WTC11 (cell line): ENCODE results near the gene MESP2. TPM values are rescaled to one million over a fixed set of nuclear protein-coding genes. Genes with fewer than 3 reads are reported as not detected.

ENCODE experiments used
- ATAC-seq: fragments of 200-7000 bp; cut with Tn5 transposase; 2 replicates; pipeline ENCODE4 v1.10.0; 2021; ENCODE audit warnings: mild to moderate bottlenecking, moderate library complexity
- CTCF ChIA-PET: fragments of 300-600 bp; sonication (Branson Sonifier 250); formaldehyde crosslinking; loops from one replicate; lab custom pipeline; 2021; ENCODE audit warnings: antibody characterized with exemption; lab: Charles Lee
- POLR2A ChIA-PET: fragments of 350-600 bp; sonication (Branson Sonifier 250); formaldehyde crosslinking; loops from one replicate; lab custom pipeline; 2021; ENCODE audit warnings: antibody characterized with exemption; lab: Charles Lee
- DNase-seq: peaks from one replicate; pipeline ENCODE4 v3.0.0; 2021; ENCODE audit warnings: low spot score
- H3K27ac Mint-ChIP-seq: 2 replicates; pipeline ENCODE4 v1.8.0; 2021; ENCODE audit warnings: mixed read lengths
- H3K27me3 Mint-ChIP-seq: 2 replicates; pipeline ENCODE4 v1.8.0; 2021; ENCODE audit warnings: low read depth, mild to moderate bottlenecking, moderate library complexity, mixed read lengths
- H3K36me3 Mint-ChIP-seq: 2 replicates; pipeline ENCODE4 v1.8.0; 2021; ENCODE audit warnings: mixed read lengths
- H3K4me1 Mint-ChIP-seq: 2 replicates; pipeline ENCODE4 v1.8.0; 2022; ENCODE audit warnings: mixed read lengths
- H3K4me3 Mint-ChIP-seq: 2 replicates; pipeline ENCODE4 v1.8.0; 2021; ENCODE audit warnings: mild to moderate bottlenecking, moderate library complexity, mixed read lengths
- H3K9me3 Mint-ChIP-seq: 2 replicates; pipeline ENCODE4 v1.8.0; 2021; ENCODE audit warnings: mixed read lengths
- ELF4 ChIP-seq: sonication (generic); formaldehyde crosslinking; IDR thresholded peaks from 2 replicates; pipeline ENCODE4 v1.8.1; 2022; ENCODE audit warnings: low read depth, mild to moderate bottlenecking, moderate library complexity, missing genetic modification reagents
- ESRRA ChIP-seq: sonication (generic); formaldehyde crosslinking; IDR thresholded peaks from 2 replicates; pipeline ENCODE4 v1.8.1; 2022; ENCODE audit warnings: mild to moderate bottlenecking, missing genetic modification reagents, borderline replicate concordance
- ETV6 ChIP-seq: sonication (generic); formaldehyde crosslinking; IDR thresholded peaks from 2 replicates; pipeline ENCODE4 v1.8.1; 2022; ENCODE audit warnings: mild to moderate bottlenecking, missing genetic modification reagents
- FOXJ3 ChIP-seq: sonication (generic); formaldehyde crosslinking; IDR thresholded peaks from 2 replicates; pipeline ENCODE4 v1.9.0; 2021; ENCODE audit warnings: missing genetic modification reagents, mild to moderate bottlenecking, borderline replicate concordance
- FOXK1 ChIP-seq: sonication (generic); formaldehyde crosslinking; IDR thresholded peaks from 2 replicates; pipeline ENCODE4 v1.8.0; 2022; ENCODE audit warnings: mild to moderate bottlenecking, moderate library complexity, missing genetic modification reagents
- JUN ChIP-seq: sonication (generic); formaldehyde crosslinking; IDR thresholded peaks from 2 replicates; pipeline ENCODE4 v1.8.0; 2023; ENCODE audit warnings: mild to moderate bottlenecking, missing genetic modification reagents
- MXD4 ChIP-seq: fragments of 250-450 bp; sonication (Bioruptor Pico); IDR thresholded peaks from 2 replicates; pipeline ENCODE4 v1.8.0; 2021; ENCODE audit warnings: mild to moderate bottlenecking, moderate library complexity, borderline replicate concordance
- RORB ChIP-seq: fragments of 250-450 bp; sonication (Bioruptor Pico); IDR thresholded peaks from 2 replicates; pipeline ENCODE4 v1.9.0; 2021; ENCODE audit warnings: mild to moderate bottlenecking
- ZNF219 ChIP-seq: sonication (generic); formaldehyde crosslinking; IDR thresholded peaks from 2 replicates; pipeline ENCODE4 v1.8.0; 2023; ENCODE audit warnings: missing genetic modification reagents, mild to moderate bottlenecking, borderline replicate concordance
- ZNF232 ChIP-seq: sonication (generic); formaldehyde crosslinking; IDR thresholded peaks from 2 replicates; pipeline ENCODE4 v1.8.0; 2022; ENCODE audit warnings: mild to moderate bottlenecking, missing genetic modification reagents
- ZNF263 ChIP-seq: sonication (generic); formaldehyde crosslinking; IDR thresholded peaks from 2 replicates; pipeline ENCODE4 v1.8.1; 2022; ENCODE audit warnings: low read depth, mild to moderate bottlenecking, moderate library complexity, missing genetic modification reagents
- ZNF671 ChIP-seq: fragments of 250-450 bp; sonication (Bioruptor Pico); IDR thresholded peaks from 2 replicates; pipeline ENCODE4 v1.8.0; 2021; ENCODE audit warnings: mild to moderate bottlenecking
- total RNA-seq: library from RNA; stranded (reverse); gene quantifications from 3 replicates; pipeline ENCODE4 v1.2.3, GENCODE V29; 2021
- TF ChIP-seq, protein P1 (sequence below): sonication (generic); formaldehyde crosslinking; IDR thresholded peaks from 2 replicates; pipeline ENCODE4 v1.8.1; 2022; ENCODE audit warnings: low read depth, missing genetic modification reagents, borderline replicate concordance
- TF ChIP-seq, protein P2 (sequence below): sonication (generic); formaldehyde crosslinking; IDR thresholded peaks from 2 replicates; pipeline ENCODE4 v1.8.1; 2022; ENCODE audit warnings: low read depth, mild to moderate bottlenecking, moderate library complexity, missing genetic modification reagents, borderline replicate concordance
- TF ChIP-seq, protein P3 (sequence below): fragments of 250-450 bp; sonication (Bioruptor Pico); IDR thresholded peaks from 2 replicates; pipeline ENCODE4 v1.9.0; 2021; ENCODE audit warnings: mild to moderate bottlenecking
- TF ChIP-seq, protein P4 (sequence below): sonication (generic); formaldehyde crosslinking; IDR thresholded peaks from 2 replicates; pipeline ENCODE4 v1.8.1; 2023; ENCODE audit warnings: mild to moderate bottlenecking, missing genetic modification reagents, moderate library complexity
- TF ChIP-seq, protein P5 (sequence below): sonication (generic); formaldehyde crosslinking; IDR thresholded peaks from 2 replicates; pipeline ENCODE4 v1.8.1; 2023; ENCODE audit warnings: mild to moderate bottlenecking, missing genetic modification reagents, moderate library complexity
- TF ChIP-seq, protein P6 (sequence below): fragments of 250-450 bp; sonication (Bioruptor Pico); IDR thresholded peaks from 2 replicates; pipeline ENCODE4 v1.9.0; 2021; ENCODE audit warnings: mild to moderate bottlenecking, borderline replicate concordance

MESP2 gene
- total RNA-seq, 1 experiment from 2014 or later: 0.68 TPM

DNA sequence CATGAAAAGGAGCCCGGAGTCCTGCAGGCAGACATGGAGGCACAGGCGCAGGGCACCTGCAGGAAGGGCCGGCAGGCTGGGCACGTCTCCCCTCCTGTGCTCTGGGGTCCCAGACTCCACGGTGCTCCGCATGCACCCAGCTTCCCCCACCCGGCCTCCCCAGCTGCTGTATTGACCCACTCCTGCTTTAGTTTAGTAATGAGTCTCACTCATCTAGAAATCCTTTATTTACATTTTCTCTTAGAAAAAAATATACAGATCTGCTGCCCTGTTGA lies 8.5 kb downstream of the MESP2 start (continued):
- TF ChIP-seq, protein P1, sequence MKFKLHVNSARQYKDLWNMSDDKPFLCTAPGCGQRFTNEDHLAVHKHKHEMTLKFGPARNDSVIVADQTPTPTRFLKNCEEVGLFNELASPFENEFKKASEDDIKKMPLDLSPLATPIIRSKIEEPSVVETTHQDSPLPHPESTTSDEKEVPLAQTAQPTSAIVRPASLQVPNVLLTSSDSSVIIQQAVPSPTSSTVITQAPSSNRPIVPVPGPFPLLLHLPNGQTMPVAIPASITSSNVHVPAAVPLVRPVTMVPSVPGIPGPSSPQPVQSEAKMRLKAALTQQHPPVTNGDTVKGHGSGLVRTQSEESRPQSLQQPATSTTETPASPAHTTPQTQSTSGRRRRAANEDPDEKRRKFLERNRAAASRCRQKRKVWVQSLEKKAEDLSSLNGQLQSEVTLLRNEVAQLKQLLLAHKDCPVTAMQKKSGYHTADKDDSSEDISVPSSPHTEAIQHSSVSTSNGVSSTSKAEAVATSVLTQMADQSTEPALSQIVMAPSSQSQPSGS: no peak
- no peak for TF ChIP-seq FOXK1 (CRISPR knock-in tag)
- TF ChIP-seq, protein P2, sequence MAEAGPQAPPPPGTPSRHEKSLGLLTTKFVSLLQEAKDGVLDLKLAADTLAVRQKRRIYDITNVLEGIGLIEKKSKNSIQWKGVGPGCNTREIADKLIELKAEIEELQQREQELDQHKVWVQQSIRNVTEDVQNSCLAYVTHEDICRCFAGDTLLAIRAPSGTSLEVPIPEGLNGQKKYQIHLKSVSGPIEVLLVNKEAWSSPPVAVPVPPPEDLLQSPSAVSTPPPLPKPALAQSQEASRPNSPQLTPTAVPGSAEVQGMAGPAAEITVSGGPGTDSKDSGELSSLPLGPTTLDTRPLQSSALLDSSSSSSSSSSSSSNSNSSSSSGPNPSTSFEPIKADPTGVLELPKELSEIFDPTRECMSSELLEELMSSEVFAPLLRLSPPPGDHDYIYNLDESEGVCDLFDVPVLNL (CRISPR knock-in tag): no peak
- no peak for TF ChIP-seq ZNF232
- TF ChIP-seq ESRRA (CRISPR knock-in tag): no peak
- TF ChIP-seq, protein P3, sequence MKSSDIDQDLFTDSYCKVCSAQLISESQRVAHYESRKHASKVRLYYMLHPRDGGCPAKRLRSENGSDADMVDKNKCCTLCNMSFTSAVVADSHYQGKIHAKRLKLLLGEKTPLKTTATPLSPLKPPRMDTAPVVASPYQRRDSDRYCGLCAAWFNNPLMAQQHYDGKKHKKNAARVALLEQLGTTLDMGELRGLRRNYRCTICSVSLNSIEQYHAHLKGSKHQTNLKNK: no peak
- TF ChIP-seq ELF4 (CRISPR knock-in tag): no peak
- TF ChIP-seq FOXJ3 (CRISPR knock-in tag): no peak
- TF ChIP-seq JUN (CRISPR knock-in tag): no peak
- TF ChIP-seq, protein P4, sequence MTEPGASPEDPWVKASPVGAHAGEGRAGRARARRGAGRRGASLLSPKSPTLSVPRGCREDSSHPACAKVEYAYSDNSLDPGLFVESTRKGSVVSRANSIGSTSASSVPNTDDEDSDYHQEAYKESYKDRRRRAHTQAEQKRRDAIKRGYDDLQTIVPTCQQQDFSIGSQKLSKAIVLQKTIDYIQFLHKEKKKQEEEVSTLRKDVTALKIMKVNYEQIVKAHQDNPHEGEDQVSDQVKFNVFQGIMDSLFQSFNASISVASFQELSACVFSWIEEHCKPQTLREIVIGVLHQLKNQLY (CRISPR knock-in tag): no peak
- no peak for TF ChIP-seq RORB (CRISPR knock-in tag)
- no peak for TF ChIP-seq MXD4

DNA sequence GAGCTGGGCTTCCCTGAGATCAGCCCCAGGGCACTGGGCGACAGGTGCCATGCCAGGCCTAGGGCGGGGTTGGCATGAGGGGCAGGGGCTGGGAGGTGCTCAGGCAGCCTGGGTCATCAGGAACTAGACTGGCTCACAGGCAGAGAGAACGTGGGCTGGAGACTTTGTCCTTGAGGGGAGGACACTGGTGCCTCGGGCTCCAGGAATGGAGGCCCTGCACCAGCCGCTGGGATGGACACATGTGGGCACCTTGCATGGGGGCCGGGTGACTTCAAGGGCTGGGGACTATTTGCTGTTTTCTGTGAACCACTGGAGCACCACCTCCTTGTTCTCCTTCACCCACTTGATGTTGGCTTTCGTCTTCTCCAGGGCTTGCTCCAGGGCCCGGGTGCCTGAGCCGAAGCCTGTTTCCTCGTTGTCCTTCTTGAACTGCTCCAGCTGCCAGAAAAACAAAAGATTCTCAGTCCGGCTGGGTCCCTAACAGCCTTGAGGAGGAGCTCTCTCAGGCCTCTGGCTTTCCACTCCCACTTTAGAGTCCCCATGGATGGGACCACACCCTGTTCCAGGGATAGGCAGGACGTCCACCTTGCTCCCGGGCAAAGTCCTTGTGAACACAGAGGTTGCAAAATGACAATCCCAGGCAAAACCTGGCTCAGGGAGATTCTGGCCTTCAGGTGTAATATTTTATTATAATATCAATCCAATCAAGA lies 9.1 kb downstream of the MESP2 start:
- peaks cover 23% of the 10 kb centered on the region for H3K4me1 Mint-ChIP-seq
- H3K4me3 Mint-ChIP-seq: no peak overlapping the region
- H3K27me3 Mint-ChIP-seq: peaks cover 9% of the 10 kb centered on the region
- H3K9me3 Mint-ChIP-seq: peaks cover 10% of the 10 kb centered on the region
- ATAC-seq: no peak
- H3K36me3 Mint-ChIP-seq: peaks cover 8% of the 10 kb centered on the region
- TF ChIP-seq ZNF671 (CRISPR knock-in tag) (no peak), FOXJ3 (CRISPR knock-in tag) (no peak)
- H3K27ac Mint-ChIP-seq: no peak overlapping the region
- ChIA-PET CTCF (interaction anchor here (1.2 to 3.5 kb wide), 2 partner anchors 90 to 113 kb away, joined by 3 to 19 read pairs; no protein-coding TSS in a partner anchor), POLR2A (no interaction called here)
- no peak for DNase-seq

DNA sequence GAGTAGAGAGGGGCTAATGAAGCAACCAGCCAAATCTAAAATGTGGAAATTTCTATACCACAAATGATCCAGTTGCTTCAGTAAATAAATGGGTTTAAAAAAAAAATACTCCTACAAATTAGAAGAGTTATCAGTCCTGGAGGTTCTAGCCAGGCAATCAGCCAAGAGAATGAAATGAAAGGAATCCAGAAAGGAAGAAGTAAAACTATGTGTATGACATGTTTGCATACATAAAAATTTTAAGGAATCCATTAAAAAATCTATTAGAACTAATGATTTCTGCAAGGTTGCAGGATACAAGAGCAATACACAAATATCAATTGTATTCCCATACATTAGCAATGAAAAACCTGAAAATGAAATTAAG lies 9.6 kb downstream of the MESP2 start:
- H3K4me1 Mint-ChIP-seq: peaks cover 23% of the 10 kb centered on the region
- no peak for ATAC-seq
- DNase-seq: no peak
- peaks cover 5% of the 10 kb centered on the region; the same call in 1 of the 2 replicates for H3K27me3 Mint-ChIP-seq
- H3K27ac Mint-ChIP-seq: no peak overlapping the region
- no peak overlapping the region for H3K4me3 Mint-ChIP-seq
- ChIA-PET POLR2A (no interaction called here), CTCF (interaction anchor here (3.5 kb wide), 1 partner anchor 89 kb away, joined by 19 read pairs; no protein-coding TSS in a partner anchor)
- TF ChIP-seq, protein P5, sequence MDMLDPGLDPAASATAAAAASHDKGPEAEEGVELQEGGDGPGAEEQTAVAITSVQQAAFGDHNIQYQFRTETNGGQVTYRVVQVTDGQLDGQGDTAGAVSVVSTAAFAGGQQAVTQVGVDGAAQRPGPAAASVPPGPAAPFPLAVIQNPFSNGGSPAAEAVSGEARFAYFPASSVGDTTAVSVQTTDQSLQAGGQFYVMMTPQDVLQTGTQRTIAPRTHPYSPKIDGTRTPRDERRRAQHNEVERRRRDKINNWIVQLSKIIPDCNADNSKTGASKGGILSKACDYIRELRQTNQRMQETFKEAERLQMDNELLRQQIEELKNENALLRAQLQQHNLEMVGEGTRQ (CRISPR knock-in tag): no peak
- TF ChIP-seq ZNF219 (CRISPR knock-in tag): no peak
- TF ChIP-seq ZNF263 (CRISPR knock-in tag): no peak
- peaks cover 10% of the 10 kb centered on the region for H3K9me3 Mint-ChIP-seq
- peaks cover 8% of the 10 kb centered on the region for H3K36me3 Mint-ChIP-seq

DNA sequence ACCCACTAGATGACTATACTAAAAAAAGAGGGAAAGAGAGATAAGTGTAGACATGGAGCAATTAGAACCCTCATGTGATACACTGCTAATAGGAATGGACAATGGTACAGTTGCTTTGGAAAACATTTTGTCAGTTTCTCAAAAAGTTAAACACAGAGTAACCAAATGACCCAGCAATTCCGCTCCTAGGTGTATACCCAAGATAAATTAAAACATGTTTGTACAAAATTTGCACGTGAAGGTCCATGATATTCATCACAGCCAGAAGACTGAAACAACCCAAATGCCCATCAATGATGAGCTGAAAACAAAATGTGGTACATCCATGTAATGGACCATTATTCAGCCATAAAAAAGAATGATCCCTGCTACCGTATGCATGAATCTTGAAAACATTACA lies 11.8 kb downstream of the MESP2 start:
- Mint-ChIP-seq H3K4me1 (peaks cover 15% of the 10 kb centered on the region), H3K9me3 (peaks cover 10% of the 10 kb centered on the region), H3K27me3 (peaks cover 5% of the 10 kb centered on the region; the same call in 1 of the 2 replicates), H3K4me3 (no peak overlapping the region), H3K36me3 (peaks cover 8% of the 10 kb centered on the region), H3K27ac (no peak overlapping the region)
- DNase-seq (no peak), ATAC-seq (no peak)
- CTCF ChIA-PET: no interaction called here
- POLR2A ChIA-PET: no interaction called here
- TF ChIP-seq, protein P6, sequence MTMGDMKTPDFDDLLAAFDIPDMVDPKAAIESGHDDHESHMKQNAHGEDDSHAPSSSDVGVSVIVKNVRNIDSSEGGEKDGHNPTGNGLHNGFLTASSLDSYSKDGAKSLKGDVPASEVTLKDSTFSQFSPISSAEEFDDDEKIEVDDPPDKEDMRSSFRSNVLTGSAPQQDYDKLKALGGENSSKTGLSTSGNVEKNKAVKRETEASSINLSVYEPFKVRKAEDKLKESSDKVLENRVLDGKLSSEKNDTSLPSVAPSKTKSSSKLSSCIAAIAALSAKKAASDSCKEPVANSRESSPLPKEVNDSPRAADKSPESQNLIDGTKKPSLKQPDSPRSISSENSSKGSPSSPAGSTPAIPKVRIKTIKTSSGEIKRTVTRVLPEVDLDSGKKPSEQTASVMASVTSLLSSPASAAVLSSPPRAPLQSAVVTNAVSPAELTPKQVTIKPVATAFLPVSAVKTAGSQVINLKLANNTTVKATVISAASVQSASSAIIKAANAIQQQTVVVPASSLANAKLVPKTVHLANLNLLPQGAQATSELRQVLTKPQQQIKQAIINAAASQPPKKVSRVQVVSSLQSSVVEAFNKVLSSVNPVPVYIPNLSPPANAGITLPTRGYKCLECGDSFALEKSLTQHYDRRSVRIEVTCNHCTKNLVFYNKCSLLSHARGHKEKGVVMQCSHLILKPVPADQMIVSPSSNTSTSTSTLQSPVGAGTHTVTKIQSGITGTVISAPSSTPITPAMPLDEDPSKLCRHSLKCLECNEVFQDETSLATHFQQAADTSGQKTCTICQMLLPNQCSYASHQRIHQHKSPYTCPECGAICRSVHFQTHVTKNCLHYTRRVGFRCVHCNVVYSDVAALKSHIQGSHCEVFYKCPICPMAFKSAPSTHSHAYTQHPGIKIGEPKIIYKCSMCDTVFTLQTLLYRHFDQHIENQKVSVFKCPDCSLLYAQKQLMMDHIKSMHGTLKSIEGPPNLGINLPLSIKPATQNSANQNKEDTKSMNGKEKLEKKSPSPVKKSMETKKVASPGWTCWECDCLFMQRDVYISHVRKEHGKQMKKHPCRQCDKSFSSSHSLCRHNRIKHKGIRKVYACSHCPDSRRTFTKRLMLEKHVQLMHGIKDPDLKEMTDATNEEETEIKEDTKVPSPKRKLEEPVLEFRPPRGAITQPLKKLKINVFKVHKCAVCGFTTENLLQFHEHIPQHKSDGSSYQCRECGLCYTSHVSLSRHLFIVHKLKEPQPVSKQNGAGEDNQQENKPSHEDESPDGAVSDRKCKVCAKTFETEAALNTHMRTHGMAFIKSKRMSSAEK (CRISPR knock-in tag): no peak
- TF ChIP-seq ETV6 (CRISPR knock-in tag): no peak
